Fibroblast of skin of right quadriceps (primary cell): Measurements from ENCODE around the gene TRAPPC4.
"Not testable (repeated sequence)": the region's sequence is repeated elsewhere in the genome, so short reads cannot be mapped to it uniquely, and the experiment has no call there.

Experiments used
- DNase-seq: peaks from one replicate; pipeline ENCODE4 v3.0.0-alpha.2; 2013

TRAPPC4 gene

GRCh38 chr11:119014209-119014924 lies 4.2 kb upstream of the TRAPPC4 start:
- DNase-seq = no peak

DNA sequence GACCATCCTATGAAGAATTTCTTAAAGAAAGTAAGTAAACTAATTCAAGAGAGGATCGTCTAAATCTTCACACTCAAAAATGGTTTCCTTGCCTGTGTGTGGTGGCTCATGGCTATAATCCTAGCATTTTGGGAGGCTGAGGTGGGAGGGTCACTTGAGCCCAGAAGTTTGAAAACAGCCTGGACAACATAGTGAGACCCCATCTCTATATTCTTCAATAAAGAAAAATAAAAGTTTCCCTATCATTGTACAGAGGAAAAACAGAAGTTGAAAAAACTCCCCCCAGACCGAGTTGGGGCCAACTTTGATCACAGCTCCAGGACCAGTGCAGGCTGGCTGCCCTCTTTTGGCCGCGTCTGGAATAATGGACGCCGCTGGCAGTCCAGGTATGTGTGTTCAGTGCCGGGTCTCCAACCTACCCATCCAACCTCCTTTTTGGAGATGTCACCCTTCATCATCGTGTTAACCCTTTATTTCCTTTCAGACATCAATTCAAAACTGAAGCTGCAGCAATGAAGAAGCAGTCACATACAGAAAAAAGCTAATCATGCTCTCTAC lies 3.4 kb upstream of the TRAPPC4 start:
- no peak for DNase-seq

- DNase-seq = no peak
Observed at GRCh38 chr11:119016216-119017009, 2.2 kb upstream of the TRAPPC4 start.

DNA sequence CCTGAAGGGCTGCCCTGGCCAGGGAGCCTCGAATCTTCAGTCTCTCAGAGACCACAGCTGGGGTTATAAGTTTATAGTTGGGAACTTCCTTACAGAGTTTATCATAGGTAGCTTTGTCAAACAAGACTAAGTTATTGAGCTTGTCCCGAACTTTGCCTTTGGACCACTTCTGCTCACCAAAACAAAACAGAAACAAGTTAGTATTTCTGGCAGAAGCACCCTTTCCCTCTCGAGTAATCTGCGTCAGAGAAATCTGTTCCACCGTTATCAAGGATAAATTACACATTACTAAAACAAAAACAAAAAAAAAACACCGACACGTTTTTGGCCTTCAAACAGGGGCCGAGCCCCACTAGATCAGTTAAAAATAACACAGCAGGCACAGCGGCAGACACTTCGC lies 1.2 kb upstream of the TRAPPC4 start:
- DNase-seq = not testable (repeated sequence)

DNA sequence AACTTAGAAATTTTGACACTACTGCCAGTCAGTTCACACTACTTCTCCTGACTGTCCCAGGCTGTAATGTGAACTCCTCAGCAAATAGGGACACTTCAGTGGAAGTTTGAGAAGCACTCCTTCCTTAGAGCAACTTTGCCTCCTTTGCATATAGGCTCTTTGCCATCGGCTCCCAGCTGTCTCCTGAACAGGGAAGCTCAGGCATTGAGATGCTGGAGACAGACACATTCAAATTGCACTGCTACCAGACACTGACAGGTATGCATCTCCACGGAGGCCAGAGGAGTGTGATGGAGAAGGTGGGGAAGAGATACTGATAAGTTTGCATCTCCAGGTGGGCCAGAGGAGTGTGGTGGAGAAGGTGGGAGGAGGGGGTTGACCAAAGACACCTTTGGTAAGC lies 1.4 kb downstream of the TRAPPC4 start:
- DNase-seq = no peak

GRCh38 chr11:119021631-119022030 lies 3.1 kb downstream of the TRAPPC4 start:
- no peak for DNase-seq

DNA sequence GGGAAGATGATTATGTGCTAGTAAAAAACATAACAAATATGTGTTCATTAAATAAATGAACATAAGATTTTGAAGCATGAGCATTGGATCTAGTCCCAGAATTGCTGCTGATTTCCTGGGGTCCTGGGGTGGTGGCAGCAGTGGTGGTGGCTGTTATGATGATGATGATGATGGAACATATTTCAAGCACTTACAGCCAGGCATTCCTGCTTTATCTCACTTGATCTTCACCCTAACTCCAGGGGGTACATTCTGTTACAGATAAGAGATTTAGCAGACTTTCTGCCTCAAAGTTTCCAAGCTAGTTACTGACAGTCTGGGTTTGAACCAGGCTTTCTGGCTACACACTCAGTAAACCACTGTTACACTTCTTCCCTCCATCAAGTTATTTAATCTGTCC lies 5.2 kb downstream of the TRAPPC4 start:
- peak; percentile 16 for DNase-seq

GRCh38 chr11:119024430-119025098 lies 6.0 kb downstream of the TRAPPC4 start:
- no peak for DNase-seq

- DNase-seq = no peak
Observed at GRCh38 chr11:119025099-119025473, 6.5 kb downstream of the TRAPPC4 start.

GRCh38 chr11:119025541-119025940 lies 7.0 kb downstream of the TRAPPC4 start:
- DNase-seq = no peak

- no peak for DNase-seq
Observed at GRCh38 chr11:119025978-119026766, 7.6 kb downstream of the TRAPPC4 start.

- no peak for DNase-seq
Observed at GRCh38 chr11:119026970-119027369, 8.4 kb downstream of the TRAPPC4 start.

DNA sequence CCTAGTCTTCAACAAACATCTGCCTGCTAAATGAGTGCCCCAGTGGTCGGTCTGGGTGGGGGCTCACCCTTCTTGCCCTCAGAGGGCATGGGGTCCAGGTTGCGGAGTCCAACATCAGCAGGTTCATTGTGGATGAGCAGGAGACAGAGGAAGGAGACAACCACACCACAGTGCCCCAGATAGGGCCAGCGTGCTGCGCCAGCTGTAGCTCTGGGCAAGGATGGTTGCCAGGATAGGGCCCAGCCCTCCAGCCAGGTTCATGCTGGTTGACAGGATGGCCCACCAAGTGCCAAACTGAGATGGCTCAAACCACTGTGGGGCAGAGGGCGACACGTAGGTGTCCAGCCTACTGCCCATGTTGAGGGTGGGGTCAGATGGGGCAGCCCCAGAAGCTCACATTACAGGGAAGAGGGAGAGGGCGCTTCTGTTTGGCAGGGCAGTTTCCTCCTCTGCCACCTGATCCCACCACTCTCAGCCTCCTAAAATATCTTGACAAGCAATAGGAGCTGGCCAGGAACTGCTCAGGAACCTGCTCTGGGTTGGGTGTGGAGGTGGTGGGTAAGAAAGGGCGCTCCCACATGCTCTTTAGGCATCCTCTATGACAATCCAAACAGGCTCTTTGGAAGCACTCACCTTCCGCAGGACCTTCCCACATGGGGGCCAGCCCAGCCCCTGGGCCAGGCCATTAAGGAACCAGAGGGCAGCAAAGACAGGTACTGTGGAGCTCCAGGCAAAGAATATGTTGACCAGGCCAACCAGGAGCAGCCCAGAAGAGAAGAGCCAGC lies 9.2 kb downstream of the TRAPPC4 start:
- no peak for DNase-seq

DNA sequence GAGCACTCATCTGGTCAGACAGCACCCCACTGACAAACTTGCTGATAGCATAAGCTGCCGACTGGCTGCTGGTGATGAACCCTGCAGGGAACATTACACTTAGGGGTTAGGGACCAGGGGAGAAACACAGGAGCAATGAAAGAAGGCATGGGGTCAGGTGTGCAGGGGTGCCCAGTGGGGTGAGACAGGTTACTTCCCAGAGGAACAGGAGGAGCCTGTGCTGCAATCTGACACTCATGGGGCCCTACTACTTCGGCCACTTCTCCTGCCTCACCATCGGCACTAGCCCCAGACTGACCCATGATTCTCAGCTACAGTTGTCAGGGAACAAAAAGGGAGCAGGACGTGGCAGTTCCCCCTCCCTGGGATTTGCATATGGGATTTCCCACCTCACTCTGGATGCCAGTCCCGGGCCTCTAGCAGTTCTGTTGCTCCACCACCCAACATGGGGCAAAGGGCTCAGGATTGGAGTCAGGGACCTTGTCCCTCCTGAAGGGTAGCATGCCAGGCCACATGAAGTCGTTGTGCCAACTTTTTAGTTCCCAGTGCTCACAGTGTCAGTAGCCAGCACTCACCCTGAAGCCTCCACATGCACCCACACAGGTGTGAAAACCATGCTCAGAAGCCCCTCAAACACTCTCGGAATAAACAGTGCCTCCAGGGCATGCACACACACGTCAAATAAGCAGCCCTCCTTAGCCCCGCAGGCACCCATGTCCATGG lies 9.9 kb downstream of the TRAPPC4 start:
- no peak for DNase-seq

DNA sequence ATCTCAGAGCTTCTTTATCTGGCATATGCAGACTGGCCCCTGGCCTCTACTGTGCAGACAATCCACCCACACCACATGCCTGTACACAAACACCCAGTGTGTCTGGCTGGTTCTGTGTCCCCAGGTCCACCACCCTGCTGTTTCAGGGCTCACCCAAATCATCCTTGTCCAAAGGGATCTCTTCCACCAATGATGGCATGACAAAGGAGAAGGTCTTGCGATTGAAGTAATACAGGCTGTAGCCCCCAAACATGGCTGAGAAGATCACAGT lies 10.4 kb downstream of the TRAPPC4 start:
- DNase-seq = no peak

GRCh38 chr11:119029340-119030028 lies 10.9 kb downstream of the TRAPPC4 start:
- DNase-seq = no peak

GRCh38 chr11:119030029-119030328 lies 11.4 kb downstream of the TRAPPC4 start:
- DNase-seq = no peak

DNA sequence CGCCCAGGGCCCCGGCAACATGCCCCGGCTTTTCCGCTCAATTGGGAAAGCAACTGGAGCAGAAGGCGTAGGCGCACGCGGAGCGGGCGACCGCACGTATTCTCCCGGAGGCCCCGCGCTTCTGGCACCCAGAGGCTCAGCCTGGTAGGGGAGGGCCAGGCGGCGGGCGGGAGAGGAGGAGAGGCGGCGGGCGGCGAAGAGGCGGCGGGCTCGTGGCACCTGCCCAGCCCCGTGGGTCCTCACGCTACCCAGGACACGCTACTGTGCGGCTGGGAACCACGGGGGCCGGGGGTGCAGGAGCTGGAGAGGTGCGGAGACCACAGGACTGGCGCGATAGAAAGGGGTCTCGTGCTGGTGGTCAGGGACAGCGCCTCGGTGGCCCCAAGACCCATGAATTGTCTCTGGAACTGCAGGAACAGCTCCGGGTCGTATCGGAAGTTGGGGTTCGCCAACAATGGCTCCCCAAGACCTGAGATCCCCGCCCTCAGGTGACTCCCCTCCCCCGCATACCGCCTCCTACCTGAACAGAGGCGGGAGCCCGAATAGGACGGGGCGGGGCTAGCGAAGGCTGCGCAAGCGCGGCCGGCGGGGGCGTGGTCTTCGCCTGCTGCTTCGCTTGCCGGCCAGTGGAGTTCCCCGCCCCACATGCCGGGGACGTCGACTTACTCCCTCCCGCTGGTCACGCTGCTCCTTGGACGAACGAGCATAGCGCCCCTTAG lies 11.9 kb downstream of the TRAPPC4 start, which contains the start of gene SLC37A4:
Gene SLC37A4, minus strand, starts transcription at position 549 of the 719 bp plus-strand sequence.
- DNase-seq = peak; percentile 96

GRCh38 chr11:119031912-119032280 lies 13.3 kb downstream of the TRAPPC4 start:
- DNase-seq = no peak

DNA sequence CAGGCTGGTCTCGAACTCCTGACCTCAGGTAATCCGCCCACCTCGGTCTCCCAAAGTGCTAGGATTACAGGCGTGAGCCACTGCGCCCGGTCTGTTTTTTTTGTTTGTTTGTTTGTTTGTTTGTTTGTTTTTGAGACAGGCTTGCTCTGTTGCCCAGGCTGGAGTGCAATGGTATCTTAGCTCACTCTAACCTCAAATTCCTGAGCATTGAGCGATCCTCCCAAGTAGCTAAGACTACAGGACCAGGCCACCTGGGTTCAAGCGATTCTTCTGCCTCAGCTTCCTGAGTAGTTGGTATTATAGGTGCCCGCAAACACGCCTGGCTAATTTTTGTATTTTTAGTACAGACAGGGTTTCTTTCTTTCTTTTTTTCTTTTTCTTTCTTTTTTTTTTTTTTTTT lies 14.9 kb downstream of the TRAPPC4 start:
- DNase-seq = not testable (repeated sequence)
